GM21381 (cell line): ENCODE data around the gene TUG1.

ENCODE experiments used
- ATAC-seq: cut with Tn5 transposase; IDR thresholded peaks from one replicate; pipeline ENCODE4 v1.9.1; 2021; ENCODE audit warnings: mild to moderate bottlenecking, moderate library complexity; ENCODE audit not compliant: unreplicated experiment

TUG1 gene

GRCh38 chr22:30968924-30969531, at the start of gene TUG1:
TSS of gene TUG1 (plus strand) at chr22:30969265.
- ATAC-seq: peak; percentile 85

DNA sequence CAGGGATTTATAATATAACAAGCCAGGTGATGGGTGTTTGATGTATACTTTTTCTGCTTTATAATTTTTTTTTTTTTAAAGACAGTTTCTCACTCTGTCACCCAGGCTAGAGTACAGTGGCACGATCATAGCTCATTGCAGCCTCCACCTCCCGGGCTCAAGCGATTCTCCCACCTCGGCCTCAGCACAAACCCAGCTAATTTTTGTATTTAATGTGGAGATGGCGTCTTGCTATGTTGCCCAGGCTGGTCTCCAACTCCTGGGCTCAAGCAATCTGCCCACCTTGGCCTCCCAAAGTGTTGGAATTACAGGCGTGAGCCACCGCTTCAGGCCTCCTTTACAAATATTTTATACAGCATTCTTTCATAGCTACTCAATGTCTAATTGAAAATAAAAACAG, 49.1 kb upstream of the TUG1 start:
- no peak for ATAC-seq

- no peak for ATAC-seq
Observed at GRCh38 chr22:30920407-30920806, 48.7 kb upstream of the TUG1 start.

GRCh38 chr22:30921108-30921507, 48.0 kb upstream of the TUG1 start:
- no peak for ATAC-seq

DNA sequence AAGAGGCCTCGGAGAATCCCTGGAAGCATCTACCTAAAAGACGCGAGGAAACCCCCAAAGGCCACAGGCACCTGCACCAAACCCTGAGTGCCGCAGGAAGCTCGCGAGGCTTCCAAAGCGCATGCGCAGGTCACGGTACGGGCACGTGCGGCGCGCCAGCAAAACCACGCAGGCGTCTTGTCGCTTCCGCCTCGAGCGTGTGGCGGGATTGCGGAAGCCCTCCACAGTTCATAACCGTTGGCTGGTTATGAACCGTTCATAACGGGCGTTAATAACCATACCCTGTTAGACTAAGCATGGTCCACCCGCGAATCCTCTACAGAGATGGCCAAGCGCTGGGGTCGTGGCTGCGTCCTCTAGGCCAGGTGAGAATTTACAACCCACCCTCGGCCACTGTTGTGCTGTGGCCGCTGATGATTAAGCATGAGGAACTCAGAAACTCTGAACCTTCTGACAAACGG, 46.9 kb upstream of the TUG1 start:
- ATAC-seq: peak; percentile 55

DNA sequence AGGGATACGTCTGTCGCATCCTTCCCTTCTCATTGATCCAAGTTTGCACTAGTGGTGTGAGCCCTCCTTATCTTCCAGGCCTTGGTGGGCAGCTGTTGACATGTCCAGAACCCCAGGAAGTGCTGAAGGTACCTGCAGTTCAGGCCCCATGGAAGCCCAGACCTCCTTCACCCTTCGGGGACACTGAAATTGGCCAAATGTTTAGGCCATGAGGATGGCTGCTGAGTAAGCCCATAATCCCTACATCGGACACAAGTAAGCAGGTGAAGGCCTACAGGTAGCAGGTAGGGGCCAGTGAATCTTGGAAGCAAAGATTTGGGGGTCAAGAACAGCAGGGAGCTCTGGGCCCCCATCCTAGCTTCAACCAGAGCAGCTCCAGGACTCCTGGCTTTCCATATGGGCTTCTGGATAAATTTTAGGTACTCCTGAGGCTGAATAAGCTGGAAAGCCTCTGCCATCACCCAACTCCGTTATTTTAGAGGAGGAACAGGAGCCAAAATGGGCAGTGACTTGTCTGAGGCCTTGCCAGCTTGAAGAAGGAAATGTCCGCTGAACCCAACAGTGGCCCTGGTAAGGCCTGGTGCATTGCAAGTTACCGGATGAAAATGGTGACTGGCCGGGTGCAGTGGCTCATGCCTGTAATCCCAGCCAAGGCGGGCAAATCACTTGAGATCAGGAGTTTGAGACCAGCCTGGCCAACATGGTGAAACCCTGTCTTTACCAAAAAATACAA, 45.7 kb upstream of the TUG1 start:
- ATAC-seq: no peak

- no peak for ATAC-seq
Observed at GRCh38 chr22:30925667-30926066, 43.4 kb upstream of the TUG1 start.

GRCh38 chr22:30926706-30927105, 42.4 kb upstream of the TUG1 start:
- no peak for ATAC-seq

DNA sequence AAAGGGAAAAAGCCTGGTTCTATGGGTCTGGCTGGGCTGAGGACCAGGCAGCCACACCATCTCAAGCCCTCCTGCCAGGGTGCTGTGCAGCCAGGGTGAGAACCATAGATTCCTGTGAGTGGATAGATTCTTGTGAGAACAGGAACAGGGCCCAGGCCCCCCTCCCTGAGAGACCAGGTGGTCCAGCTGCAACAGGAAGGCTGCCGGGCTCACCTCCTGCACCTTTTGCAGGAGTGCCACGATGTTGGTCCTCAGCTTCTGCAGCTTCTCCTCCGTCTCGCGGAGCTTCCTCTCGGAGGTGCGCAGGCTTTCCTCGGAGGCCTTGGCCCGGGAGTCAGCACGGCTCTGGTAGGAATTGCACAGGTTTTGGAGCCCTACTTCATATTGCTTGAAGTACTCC, 41.3 kb upstream of the TUG1 start:
- ATAC-seq: no peak

- ATAC-seq: no peak
Observed at GRCh38 chr22:30928401-30928800, 40.7 kb upstream of the TUG1 start.

DNA sequence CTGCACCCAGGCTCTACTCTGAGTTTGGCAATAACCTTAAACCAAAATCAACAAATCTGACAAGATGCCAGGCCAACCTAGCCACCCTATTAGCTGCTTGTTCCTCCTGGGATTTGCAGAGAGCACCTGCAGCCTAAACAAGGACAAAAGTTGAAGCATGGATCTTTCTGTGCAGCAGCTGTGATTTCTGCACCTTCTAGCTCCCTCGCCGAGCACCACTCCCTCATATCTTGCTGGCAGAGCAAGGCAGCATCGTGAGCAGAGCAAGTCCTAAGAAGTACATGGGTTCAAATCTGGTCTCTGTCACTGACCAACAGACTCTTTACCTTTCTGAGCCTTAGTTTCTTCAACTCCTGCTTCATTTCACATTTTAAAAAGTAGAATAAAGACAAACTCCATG, 38.8 kb upstream of the TUG1 start:
- ATAC-seq: no peak

DNA sequence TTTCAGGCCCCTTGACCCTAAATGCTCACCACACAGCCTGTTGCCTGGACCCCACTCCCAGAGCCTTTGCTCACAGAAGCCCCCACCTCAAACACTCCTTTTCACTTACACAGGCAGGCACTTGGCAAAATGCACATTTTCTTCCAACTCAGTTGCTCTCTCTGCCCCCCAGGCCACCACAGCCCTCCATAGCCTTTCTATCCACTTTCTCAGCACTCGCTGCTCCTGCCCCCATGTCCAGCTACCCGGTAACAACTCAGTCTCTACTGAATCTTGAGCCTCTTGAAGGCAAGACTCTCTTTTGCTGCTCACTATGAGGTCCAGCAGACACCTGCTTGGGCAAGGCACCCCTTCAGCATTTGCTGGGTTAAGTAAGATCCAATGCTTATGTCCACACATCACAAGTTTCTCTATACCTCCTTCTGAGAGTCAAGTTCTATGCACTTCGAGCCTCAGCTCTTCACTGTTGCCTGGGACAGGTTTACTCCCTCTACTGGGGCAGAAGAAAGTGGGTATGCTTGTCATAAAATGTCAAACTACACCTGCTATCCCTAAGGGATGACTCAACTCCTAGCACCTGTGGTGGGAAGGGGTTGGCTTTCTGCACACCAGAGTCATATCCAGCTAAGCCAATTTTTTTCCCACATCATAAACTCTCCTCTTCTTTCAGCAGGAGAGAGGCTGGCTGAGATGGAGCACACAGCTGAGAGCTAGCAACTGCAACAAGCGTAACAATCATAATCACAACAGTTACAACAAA, 37.3 kb upstream of the TUG1 start:
- ATAC-seq: no peak

GRCh38 chr22:30932661-30933060, 36.4 kb upstream of the TUG1 start:
- ATAC-seq: no peak

GRCh38 chr22:30933457-30933856, 35.6 kb upstream of the TUG1 start:
- ATAC-seq: no peak

- no peak for ATAC-seq
Observed at GRCh38 chr22:30934053-30934452, 35.0 kb upstream of the TUG1 start.

- ATAC-seq: no peak
Observed at GRCh38 chr22:30940685-30941362, 28.2 kb upstream of the TUG1 start.

GRCh38 chr22:30941363-30941740, 27.7 kb upstream of the TUG1 start:
- no peak for ATAC-seq

GRCh38 chr22:30943368-30943767, 25.7 kb upstream of the TUG1 start:
- ATAC-seq: no peak

GRCh38 chr22:30944986-30945385, 24.1 kb upstream of the TUG1 start:
- ATAC-seq: no peak

- ATAC-seq: no peak
Observed at GRCh38 chr22:30945653-30946052, 23.4 kb upstream of the TUG1 start.

GRCh38 chr22:30946354-30946753, 22.7 kb upstream of the TUG1 start:
- ATAC-seq: no peak
